ENCODE measurements around the gene KHDRBS2.

Gene KHDRBS2

GRCh38 chr6:62009445-62009844 lies 276.6 kb downstream of the KHDRBS2 start:
- DNase-seq = no peak

DNA sequence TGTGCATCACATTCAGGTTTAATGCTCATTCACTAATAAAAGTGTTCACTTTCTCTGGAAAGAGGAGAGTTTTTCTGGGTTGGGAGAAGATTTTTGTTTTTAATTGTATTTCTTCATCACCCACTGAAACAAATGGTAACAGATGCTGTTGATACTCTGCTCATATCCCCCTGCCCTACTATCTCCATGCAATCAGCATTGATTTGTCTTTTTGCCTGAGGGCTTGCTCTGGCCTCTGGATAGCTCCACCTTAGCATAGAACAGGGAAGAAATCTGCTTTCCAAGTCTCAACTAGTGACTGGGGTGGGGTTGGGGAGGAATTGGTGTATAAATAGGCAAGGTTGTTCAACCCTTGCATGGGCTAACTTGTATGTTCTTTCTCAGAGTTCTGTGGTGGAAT lies 296.4 kb downstream of the KHDRBS2 start:
- no peak for DNase-seq

DNA sequence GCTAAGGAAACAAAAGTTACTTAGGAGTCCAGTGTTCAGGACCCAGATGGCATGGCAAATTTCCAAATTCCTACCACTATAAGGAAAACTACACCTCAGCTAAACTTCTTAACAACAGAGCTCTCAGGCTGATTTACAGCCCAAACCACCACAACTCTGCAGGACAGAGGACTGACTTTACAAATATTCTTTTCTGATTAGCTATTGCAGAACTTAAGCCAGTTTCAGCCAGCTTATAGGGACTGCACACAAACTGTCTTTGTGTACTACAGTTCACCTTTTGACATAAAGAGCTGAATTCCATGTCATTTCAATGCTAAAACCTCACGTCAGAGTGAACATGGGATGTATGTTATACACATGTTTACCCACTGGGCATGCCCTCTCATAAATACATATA lies 305.4 kb downstream of the KHDRBS2 start:
- no peak for DNase-seq

GRCh38 chr6:61977947-61978346 lies 308.1 kb downstream of the KHDRBS2 start:
- DNase-seq = no peak

DNA sequence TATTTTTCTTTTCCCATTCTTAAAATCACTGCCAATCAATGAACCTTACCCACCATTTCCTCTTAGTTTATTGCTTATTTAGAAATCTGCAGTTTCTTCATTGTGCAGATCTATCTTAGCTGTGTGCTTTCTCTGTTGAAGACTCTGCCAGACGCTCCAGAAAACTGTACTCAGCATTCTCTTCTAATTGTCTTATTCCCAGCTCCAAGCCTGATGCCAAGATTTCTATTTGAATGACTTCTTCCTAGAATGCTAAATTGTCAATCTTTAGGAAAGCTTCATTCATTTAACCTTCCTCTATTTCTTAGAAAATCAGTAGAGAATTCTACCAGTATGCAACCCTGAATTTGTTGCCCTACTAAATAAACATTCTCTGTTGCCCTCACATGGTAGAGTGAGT lies 308.9 kb downstream of the KHDRBS2 start:
- DNase-seq = no peak

- DNase-seq = no peak
Measured at GRCh38 chr6:61959196-61959595, 326.8 kb downstream of the KHDRBS2 start.

- no peak for DNase-seq
Measured at GRCh38 chr6:61953851-61954250, 332.2 kb downstream of the KHDRBS2 start.

DNA sequence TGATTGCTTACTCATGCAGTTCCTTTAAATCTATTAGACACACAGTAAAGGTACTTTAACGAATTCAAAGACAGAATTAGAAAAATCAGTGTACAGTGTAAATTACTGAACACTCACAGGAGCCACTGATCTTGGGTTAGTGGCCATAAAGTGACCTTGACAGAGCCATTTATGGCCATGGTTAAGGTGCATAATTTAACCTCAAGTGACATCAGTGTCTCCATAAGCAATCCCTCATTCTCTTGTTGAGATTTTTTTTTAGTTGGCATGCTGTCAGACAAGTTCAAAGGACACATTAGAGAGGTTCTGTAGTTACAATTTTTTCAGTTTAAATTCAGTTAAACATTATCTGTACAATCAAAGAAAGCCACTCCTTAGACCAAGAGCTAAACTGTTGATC lies 334.4 kb downstream of the KHDRBS2 start:
- DNase-seq = no peak

GRCh38 chr6:61950811-61951210 lies 335.2 kb downstream of the KHDRBS2 start:
- DNase-seq = no peak

- no peak for DNase-seq
Measured at GRCh38 chr6:61949971-61950370, 336.1 kb downstream of the KHDRBS2 start.

- no peak for DNase-seq
Measured at GRCh38 chr6:61949161-61949560, 336.9 kb downstream of the KHDRBS2 start.

DNA sequence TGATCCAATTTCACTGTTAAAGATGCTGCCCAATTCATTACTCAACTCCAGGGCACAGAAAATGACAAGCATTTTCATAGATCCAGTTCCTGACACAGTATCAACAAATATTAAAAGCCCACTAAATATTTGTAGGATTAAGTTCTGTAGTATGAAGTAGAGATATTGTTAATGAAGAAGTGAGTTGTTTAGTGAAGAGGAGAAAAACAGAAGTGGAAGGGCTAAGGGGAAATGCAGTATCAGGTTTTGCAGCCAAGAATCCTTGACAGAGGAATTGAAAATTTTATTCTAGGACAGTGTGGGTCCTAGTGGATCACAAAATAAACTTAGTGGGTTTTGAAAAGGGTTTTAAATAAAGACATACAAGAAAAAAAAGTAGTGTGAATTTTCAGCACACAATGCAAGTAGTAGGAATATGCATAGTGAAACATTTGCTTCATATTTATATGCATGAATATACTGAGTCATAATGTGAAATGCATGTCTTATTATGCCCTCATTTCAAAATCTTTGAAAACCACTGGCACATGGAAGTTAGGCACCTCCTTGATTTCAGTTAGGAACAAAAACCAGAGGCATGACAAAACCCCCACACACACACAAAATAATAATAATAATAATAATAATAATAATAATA lies 338.6 kb downstream of the KHDRBS2 start:
- DNase-seq = no peak

DNA sequence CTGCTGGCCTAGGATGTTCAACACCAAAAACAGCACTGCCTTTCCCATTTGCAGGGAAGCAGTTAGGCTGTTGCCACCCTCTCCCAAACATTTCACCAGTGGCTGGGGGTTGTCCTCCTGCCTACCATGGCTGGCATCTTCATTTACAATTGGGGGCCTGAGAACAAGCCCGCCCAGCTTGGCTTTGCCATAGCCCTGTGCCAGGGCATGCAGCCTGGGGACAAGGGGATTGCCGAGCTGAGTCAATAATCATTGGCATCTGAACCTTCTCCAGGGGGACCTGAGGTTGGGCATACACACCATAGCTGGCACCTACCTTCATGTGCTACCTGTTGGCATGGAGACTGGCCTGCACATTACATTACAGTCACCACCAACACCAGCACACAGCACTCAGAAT lies 345.1 kb downstream of the KHDRBS2 start:
- no peak for DNase-seq

DNA sequence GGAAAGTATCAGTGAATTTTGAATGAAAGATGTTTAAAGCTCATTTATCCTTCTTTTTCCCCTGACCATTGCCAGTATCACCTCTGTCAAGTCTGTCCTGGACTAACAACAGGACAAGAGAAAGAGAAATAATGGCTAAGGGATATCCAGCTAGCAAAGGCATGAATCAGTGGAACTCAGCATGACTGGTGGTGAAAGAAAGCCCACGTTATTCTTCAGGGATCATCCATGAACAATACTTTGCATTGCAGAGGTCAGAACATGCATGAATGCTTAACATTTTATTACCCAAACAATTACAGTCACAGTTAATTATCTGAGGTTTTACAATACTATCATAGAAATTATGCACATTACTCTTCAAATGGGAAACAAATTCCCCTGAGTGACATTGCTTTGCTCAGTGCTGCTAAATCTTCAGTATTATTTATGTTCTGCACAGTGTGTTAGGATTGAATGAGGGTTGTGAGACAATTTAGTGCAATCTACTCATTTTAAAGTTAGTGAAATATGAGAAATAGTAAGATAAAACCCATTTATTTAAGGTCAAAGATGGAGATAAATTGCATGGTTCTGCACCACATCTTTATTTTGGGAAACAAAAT lies 350.7 kb downstream of the KHDRBS2 start:
- no peak for DNase-seq

- DNase-seq = no peak
Measured at GRCh38 chr6:61909486-61909885, 376.5 kb downstream of the KHDRBS2 start.

- no peak for DNase-seq
Measured at GRCh38 chr6:61901748-61902147, 384.3 kb downstream of the KHDRBS2 start.

- no peak for DNase-seq
Measured at GRCh38 chr6:61894536-61894935, 391.5 kb downstream of the KHDRBS2 start.

DNA sequence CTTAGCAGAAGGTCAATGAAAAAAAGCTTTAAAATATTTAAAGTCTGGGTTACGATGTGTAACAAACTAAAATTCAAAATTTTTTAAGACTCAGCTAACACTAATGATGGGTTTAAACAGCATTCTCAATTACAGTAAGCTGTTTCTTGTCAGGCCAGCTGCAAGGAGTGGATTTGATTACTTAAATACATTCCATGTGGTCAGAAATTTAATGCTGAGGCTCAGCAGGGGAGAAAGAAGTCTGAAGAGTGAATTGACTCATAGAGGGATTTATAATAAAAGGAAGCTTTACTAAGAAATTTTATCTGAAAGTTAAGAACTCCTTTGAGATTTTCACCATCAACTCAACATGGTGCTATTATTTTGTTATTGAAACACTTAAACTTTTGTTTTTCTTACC lies 398.6 kb downstream of the KHDRBS2 start:
- no peak for DNase-seq

DNA sequence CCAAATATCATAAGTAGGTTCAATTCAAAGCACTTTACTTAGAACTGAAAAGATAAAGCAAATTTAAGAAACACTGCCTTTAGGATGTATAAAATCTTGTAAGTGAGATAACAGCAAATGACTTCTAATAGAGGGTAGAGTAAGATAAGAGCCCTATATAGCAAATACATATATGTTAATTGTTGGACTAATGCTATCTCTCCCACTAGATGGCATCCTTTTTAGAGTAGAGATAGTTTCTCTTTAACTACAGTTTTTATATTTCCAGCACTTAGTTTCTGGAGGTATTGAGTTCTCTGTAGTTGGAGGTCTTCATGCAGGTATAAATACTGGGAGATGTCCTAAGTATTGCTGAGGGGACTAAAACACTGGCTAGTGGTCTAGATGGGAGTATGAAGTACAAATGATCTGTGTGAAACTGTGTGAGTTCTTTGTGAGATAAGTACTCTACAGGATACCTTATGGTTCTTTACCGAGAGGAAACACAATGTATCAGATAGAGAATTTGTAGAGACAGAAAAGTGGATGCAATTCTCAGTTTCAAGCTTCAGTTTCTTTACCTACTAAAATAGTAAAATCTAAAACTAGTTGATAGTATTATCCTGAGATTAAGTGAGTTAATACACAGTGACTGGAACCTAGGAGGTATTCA lies 399.3 kb downstream of the KHDRBS2 start:
- no peak for DNase-seq

- no peak for DNase-seq
Measured at GRCh38 chr6:61869632-61870400, 416.2 kb downstream of the KHDRBS2 start.

DNA sequence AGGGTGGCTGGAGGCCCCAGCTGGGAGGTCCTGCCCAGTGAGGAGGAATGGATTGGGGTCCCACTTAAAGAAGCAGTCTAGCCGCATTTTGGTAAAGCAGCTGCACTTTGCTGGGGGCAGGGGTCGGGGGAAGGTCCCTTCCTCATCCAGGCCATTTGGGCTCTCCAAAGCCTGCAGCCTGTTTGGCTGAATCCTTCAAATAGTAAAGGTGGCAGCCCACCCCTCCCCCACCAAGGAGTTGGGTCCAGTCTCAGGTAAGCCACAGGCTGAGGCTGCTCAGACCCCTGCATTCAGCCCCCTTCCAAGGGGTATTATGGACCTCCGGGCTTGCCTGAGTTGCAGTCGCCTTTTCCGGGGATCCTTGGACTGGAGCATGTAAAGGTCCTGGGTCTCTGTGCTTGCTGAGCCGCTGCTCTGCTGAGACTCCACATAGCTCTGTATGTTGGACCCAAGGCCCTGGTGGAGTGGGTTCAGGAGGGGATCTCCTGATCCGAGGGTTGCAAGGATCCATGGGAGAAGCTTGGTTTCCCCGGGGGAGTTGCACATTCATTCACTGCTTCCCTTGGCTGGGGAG lies 417.4 kb downstream of the KHDRBS2 start:
- DNase-seq = no peak

DNA sequence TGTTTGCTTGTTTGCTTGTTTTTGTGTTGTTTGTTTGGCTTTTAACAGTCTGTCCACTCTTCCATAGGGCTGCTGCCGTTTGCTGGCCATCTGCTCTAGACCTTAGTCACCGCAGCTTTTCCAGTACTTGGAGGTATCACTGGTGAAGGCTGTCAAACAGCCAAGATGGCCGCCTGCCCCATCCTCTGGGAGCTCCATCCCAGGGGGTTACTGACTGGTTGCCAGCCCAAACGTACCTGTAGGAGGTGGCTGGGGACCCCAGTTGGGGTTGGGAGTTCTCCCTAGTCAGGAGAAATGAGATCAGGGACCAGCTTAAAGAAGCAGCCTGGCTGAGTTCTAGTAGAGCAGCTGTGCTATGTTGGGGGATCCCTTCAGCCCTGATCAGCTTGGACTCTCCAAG lies 418.4 kb downstream of the KHDRBS2 start:
- no peak for DNase-seq

DNA sequence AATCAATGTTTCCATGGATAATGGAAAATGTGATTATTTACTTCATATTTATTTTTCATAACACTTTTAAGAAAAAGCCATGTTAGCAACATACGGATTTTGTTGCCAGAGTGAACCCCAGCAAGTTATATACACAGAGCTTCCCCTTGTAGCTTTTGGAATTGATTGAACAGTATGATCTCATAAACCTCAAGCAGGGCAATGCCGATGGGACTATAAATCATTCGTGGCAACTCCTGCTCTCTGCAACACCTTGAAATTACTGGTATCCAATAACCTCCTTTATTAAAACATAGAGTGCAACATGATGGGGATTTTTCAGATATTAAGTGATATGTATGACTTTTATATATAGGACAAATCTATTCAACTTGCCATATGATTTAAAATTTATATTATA lies 428.5 kb downstream of the KHDRBS2 start:
- no peak for DNase-seq

Data from activated CD4-positive, alpha-beta T cell treated with anti-CD3 and anti-CD28 coated beads, Interleukin-2, amount 50 U/mL, for 4 hours (primary cell).